ENCODE measurements around the gene LAYN.

LAYN gene, protein sequence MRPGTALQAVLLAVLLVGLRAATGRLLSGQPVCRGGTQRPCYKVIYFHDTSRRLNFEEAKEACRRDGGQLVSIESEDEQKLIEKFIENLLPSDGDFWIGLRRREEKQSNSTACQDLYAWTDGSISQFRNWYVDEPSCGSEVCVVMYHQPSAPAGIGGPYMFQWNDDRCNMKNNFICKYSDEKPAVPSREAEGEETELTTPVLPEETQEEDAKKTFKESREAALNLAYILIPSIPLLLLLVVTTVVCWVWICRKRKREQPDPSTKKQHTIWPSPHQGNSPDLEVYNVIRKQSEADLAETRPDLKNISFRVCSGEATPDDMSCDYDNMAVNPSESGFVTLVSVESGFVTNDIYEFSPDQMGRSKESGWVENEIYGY

DNA sequence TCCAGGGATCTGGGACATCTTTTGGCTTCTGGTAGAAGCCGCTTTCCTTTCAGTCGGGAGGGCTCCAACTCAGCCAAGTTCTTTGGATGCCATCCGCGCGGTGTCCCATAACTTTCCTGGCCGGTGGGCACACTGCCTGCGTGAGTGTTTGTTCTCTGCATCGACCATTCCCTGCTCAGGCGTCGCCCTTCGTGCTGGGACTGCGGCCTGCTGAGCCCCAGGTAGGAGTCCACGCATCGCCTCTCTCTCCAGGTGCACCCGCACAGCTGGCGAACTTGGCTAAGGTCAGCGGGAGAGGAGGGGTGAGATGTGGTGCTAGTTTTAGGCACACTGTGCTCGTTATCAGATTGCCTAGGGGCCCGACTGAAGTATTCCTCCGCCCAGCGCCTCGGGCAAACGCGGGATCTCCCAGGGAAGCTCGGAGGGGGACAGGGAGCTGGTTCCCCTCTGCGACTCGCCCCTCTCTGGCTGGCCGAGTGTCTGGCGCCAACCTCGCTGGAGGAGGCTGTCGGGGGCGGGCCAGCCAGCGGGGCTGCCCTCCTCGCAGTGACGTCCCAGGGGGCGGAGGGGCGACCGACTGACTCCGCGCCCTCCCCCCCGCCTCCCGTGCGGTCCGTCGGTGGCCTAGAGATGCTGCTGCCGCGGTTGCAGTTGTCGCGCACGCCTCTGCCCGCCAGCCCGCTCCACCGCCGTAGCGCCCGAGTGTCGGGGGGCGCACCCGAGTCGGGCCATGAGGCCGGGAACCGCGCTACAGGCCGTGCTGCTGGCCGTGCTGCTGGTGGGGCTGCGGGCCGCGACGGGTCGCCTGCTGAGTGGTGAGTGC is at the start of gene LAYN:
LAYN (plus strand) TSS at position 607 of the 823 bp plus-strand sequence; CDS start at position 731, 124 bp downstream.
- no peak for DNase-seq (ENCODE audit: low read depth in 2 of 2)

- DNase-seq (ENCODE audit: low read depth in 2 of 2), result no peak
These were observed 46.5 kb upstream of the LAYN start for GRCh38 chr11:111494040-111494439.

GRCh38 chr11:111499483-111499882 is 41.0 kb upstream of the LAYN start:
- DNase-seq (ENCODE audit: low read depth in 2 of 2), result no peak

- no peak for DNase-seq (ENCODE audit: low read depth in 2 of 2)
These were observed 40.0 kb upstream of the LAYN start for GRCh38 chr11:111500481-111500880.

GRCh38 chr11:111502611-111503010 is 37.9 kb upstream of the LAYN start:
- DNase-seq (ENCODE audit: low read depth in 2 of 2), result no peak

GRCh38 chr11:111510311-111510710 is 30.2 kb upstream of the LAYN start:
- no peak for DNase-seq (ENCODE audit: low read depth in 2 of 2)

DNA sequence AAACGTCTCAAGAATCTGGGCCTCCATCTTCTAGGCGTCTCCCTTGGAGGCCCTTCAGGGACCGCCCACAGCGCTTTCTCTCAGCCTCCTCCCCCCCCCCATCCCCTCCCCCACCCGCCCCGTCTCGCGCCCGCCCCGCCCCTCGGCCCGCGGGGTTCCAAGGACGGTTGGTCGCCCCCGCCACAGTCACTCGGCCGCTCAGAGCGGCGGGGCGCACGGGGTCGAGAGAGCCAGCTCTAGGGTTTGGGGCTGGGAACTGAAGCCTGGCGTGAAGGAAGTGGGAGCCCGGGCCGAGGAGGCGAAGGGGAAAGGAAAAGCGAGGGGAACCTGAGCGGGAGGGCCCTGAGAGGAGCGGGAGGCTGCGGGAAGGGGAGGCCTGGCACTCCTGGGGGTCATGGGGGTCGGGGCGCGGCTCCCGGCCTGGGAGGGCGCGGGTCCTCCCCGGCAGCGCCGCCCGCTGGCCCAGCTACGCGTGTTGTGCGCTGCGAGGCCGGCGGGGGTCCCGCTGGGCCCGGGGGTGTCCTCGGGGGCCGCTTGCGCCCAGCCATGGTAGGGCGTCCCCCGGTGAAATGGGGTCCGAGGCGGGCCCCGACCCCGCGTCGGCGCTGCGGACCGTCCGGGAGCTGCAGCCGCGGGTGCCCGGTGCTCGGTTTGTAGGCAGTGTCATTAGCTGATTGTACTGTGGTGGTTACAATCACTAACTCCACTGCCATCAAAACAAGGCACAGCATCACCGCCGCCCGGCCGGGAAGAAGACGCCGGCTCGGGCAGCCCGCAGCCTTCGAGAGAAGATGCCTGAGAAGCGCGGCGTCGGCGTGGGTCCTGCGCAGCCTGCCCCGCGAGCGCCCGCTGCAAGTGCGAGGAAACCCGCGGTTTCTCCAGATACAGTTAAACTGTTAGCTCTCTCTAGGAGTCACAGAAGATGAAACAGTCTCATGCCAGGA is 28.0 kb upstream of the LAYN start, which contains the start of gene BTG4:
BTG4 (minus strand) TSS at position 91 of the 944 bp plus-strand sequence. CDS start 13,610 bp downstream, outside the sequence.
- DNase-seq (ENCODE audit: low read depth in 2 of 2), result no peak

GRCh38 chr11:111513240-111513605 is 27.3 kb upstream of the LAYN start:
- no peak for DNase-seq (ENCODE audit: low read depth in 2 of 2)

DNA sequence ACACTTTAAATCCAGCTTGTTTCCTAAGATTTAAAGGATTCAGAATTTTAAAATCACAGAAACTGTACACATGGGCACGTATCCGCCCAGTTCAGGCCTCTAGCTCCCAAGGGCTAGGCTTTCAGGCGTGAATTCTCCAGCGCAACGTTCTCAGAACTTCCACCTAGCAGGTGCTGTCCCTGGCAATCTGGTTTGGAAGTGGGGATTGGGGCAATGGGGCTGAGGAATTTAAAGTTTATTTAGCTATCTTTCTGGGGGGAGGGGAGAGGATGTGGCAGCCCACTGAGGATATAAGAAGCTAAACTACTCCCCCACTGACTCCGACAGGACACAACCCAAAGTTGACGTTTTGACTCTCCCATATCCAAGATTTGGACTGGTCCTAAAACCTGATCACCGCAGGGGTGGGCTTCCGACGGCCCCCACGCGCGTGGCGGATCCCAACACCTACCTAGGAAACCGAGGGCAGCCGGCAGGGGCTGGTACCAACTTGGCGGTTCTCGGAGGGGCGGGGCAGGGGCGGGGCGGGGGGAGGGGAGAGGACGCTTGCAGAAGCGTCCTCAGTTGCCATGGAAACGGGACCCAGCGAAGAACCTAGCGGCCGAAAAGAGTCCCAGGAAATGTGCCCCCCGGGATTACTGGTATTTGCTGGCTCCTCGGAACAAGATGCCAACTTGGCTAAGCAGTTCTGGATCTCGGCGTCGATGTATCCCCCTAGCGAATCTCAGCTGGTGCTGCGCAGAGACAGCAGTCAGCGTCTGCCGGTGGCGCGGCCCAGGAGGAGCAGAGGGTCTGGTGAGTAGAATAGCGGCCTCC is 26.1 kb upstream of the LAYN start, which contains the start of gene HOATZ:
HOATZ (plus strand) TSS at position 563 of the 816 bp plus-strand sequence; CDS start at position 570, 7 bp downstream.
- no peak for DNase-seq (ENCODE audit: low read depth in 2 of 2)

DNA sequence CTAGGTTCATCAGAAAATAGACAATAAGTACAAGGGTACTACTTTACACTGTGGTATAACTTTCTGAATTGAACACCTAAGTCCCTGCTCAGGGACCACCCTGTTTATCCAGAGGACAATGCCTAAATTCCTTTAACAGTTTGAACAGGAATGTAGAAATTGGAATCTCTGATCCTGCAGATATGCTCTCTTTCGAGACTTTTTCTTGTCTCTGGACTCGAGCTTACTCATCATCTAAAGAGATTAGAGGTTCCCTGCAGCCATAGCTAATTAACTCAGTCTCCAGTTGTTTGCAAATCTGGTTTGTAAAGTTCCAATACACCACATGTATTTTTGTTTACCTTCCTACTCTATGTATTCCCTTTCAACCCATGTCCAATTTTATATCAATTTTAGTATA is 24.9 kb upstream of the LAYN start:
- no peak for DNase-seq (ENCODE audit: low read depth in 2 of 2)

- DNase-seq (ENCODE audit: low read depth in 2 of 2), result no peak
These were observed 21.9 kb upstream of the LAYN start for GRCh38 chr11:111518668-111519067.

DNA sequence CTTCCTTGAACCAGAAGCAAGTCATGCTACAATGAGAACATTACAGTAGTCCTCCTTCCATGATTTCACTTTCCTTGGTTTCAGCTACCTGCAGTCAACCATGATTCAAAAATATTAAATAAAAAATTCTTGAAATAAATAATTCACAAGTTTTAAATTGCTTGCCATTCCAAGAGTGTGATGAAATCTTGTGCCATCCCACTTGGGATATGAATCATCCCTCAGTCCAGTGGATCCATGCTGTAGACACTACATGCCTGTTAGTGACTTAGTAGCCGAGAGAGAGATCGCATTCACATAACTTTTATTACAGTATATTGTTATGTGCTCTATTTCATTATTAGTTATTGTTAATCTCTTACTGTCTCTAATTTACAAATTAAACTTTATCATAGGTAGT is 20.0 kb upstream of the LAYN start:
- no peak for DNase-seq (ENCODE audit: low read depth in 2 of 2)

DNA sequence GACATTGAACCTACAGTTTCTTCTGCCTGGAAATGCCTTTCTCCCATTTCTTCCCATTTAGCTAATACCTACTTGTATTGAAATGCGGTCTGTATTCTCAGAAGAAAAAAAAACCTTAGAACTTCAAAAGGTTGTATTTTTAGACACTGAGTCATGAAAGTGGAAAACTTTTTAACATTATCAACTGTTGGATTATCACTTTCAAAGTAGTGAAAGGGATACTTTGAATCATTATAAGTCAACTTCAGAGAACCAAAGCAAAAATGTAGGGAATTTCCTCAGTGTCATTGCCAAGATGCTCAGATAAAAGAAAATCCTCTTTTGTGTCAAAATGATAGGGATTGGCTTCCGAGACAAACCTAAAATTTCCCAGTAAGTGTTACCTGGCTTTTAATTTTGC is 19.4 kb upstream of the LAYN start:
- no peak for DNase-seq (ENCODE audit: low read depth in 2 of 2)

DNA sequence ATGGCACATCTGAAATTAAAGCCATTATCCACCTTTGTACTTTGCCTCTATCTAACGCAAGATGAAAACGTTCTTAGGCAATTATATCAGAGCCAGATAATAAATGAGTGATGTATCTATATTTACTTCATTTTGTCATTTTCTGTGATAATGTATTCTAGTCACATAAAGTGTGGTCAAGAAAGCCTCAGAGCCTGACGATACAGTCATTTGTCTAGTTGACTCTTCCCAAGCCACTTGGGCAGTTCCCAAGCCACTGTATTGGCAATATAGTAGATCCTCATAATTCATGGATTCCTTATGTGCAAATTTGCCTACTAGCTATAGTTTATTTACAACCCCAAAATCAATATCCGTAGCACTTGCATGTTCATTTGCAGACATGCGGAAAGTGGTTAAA is 18.1 kb upstream of the LAYN start:
- no peak for DNase-seq (ENCODE audit: low read depth in 2 of 2)

GRCh38 chr11:111523343-111523742 is 17.2 kb upstream of the LAYN start:
- no peak for DNase-seq (ENCODE audit: low read depth in 2 of 2)

DNA sequence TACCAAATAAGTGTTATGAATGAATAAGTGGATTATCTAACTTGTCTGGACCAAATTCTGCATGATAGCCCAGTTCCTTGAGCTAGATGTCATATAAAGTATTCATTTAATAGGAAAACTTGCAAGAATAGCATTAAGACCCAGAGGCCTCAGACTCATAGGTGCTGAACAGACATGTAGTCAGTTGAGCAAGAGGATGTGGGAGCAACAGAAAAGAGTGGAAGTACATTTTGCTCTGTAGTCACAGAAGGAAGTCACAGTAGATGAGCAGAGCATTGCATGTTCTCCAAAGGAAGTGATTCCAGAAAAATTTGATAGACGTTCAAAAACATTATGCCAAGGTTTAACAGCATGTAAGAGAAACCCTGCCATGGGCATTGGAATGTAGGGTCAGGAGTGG is 16.5 kb upstream of the LAYN start:
- no peak for DNase-seq (ENCODE audit: low read depth in 2 of 2)

DNA sequence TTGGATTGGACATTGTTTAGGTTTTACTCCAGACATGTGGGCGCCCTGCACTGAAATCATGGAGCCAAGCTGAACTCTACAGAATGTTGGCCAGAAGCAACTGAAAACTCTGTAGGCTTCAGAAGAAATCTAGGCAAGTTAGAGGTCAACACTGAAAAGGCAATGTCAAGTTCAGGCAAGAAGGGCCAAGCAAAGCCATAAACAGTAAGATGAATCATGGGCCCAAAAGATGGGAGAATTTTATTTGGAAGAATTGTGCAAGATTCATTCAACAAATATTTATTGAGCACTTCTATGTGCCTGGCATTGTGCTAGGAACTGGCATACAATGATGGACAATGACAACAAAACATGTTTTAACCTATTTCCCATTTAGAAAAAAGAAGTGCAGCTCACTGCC is 15.1 kb upstream of the LAYN start:
- no peak for DNase-seq (ENCODE audit: low read depth in 2 of 2)

GRCh38 chr11:111526501-111526900 is 14.0 kb upstream of the LAYN start:
- DNase-seq (ENCODE audit: low read depth in 2 of 2), result no peak

- no peak for DNase-seq (ENCODE audit: low read depth in 2 of 2)
These were observed 13.2 kb upstream of the LAYN start for GRCh38 chr11:111527279-111527678.

- DNase-seq (ENCODE audit: low read depth in 2 of 2), result no peak
These were observed 12.0 kb upstream of the LAYN start for GRCh38 chr11:111528557-111528956.

DNA sequence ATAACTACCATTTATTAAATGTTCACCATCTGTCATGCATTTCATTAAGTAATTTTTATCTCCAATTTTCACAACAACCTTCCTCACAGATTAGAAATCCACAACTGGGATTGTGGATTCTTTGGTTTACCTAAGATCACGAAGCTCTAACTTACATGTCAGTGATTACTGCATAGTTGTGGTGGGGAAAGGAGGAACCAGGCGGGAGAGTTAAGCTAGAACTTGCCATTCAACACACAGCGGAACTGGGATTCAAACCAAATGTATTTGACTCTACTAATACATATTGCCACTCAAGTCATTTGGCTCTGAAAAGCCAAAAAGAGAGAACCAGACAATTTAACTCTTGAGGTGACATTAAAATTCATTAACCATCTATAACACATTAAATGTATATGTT is 10.4 kb upstream of the LAYN start:
- DNase-seq (ENCODE audit: low read depth in 2 of 2), result no peak
